ENCODE measurements around the gene CIAO2B.

The CIAO2B gene

GRCh38 chr16:66927918-66928649 is 6.1 kb downstream of the CIAO2B start:
- DNase-seq (ENCODE audit: insufficient read length, low spot score) (no peak), FAIRE-seq (no peak)
- TF ChIP-seq CTCF (IDR thresholded peaks at IDR 0.05; ENCODE audit: insufficient read depth, missing control alignments): no peak

DNA sequence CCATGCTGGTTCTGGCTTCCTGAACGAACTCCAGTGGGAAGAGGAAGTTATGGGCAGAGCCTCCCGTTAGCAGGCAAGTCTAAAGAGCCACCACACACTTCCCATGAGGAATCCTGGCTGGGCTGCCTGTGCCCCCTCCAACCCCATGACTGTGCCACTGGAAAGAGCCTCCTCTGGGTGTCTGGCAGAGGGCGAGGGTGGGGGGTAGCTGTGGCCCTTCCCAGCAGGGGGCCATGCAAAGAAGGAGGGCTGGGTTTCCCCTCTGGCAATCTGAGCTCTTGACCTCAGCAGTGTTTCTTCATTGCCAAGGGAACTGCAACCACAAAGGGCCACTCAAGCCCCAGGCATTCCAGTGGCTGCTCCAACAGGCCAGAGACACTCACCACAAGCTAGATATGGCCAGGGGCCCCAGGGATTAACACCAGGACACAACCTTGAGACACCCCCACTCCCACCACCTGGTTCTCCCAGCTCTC is 7.2 kb downstream of the CIAO2B start:
- TF ChIP-seq CTCF (IDR thresholded peaks at IDR 0.05; ENCODE audit: insufficient read depth, missing control alignments): no peak
- DNase-seq (ENCODE audit: insufficient read length, low spot score): no peak
- FAIRE-seq: no peak

DNA sequence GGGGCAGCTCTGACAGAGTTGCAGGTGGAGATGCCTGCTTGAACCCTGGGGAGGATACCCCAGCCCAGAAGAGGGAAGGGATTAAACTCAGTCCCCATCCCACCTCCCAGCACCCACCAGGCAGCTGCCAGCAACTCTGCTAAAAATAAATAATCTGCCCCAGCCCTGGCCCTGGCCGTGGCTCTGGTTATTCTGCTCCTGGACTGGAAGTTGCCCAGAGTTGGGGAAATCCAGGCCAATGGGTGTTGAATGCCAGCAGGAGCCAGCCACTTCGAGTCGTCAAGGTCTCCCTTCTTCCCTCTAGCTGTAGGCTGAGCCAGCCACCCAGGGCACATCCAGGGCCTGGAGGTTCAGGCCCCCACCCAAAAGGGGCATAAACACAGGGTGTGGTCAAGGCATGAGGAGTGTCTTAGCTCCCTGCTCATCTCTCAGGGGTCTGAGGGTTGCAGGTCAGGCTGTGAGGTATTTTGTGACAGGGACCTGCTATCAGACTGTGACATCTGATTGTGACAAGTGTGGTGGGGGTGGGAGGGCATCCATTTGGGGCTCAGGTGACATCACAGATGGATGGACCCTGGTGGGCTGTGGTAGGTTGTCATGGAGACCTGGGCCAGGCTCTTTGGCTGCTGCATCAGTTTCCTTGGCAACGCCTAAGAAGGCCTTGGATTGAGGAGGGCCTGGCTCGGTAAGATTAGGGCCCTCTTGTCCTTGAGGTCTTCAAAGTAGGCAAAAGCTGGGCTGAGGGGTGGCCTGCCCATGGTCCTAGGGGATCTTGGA is 7.8 kb downstream of the CIAO2B start:
- no peak for DNase-seq (ENCODE audit: insufficient read length, low spot score)
- no peak for TF ChIP-seq CTCF (IDR thresholded peaks at IDR 0.05; ENCODE audit: insufficient read depth, missing control alignments)
- no peak for FAIRE-seq

- no peak for DNase-seq (ENCODE audit: insufficient read length, low spot score)
- no peak for FAIRE-seq
- no peak for TF ChIP-seq CTCF (IDR thresholded peaks at IDR 0.05; ENCODE audit: insufficient read depth, missing control alignments)
Measured at GRCh38 chr16:66925322-66925840, 8.8 kb downstream of the CIAO2B start, which contains the start of gene RRAD. TSS of gene RRAD (minus strand) at chr16:66925535. CDS start at chr16:66925179, 356 bp downstream.

DNA sequence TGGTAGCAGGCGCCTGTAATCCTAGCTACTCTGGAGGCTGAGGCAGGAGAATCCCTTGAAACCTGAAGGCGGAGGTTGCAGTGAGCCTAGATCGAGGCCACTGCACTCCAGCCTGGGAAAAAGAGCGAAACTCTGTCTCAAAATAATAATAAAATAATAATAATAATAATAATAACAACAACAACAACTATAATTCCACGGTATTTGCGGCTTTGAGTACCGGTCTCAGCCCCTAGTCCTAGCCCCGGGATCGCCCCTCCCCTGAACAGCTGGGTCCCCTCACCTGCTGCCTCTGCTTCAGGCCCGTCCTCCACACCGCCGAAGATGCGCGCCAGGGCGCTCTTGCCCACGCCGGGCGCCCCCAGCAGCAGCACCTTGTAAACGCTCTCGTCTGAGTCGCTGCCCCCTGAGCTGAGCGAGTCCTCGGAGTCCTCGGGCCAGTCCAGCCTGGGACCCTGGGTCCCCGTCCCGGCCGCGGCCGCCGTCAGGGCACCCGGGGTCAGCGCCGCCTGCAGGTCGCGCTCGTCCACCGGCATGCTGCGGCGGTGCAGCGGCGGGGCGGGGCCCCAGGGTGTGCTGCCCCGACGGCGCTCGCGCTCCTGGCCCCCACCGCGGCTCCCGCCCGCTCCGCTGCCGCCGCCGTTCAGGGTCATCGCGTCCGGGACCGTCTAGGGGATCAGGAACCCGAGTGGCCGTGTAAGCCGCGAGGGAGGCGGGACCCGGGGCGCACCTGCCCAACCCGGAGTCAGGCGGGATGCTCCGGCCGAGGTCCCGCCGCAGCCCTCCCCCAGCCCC is 9.5 kb downstream of the CIAO2B start:
- FAIRE-seq (no peak), DNase-seq (ENCODE audit: insufficient read length, low spot score) (no peak)

GRCh38 chr16:66923866-66924265 is 10.3 kb downstream of the CIAO2B start:
- DNase-seq (ENCODE audit: insufficient read length, low spot score) (no peak), FAIRE-seq (no peak)
- TF ChIP-seq CTCF (IDR thresholded peaks at IDR 0.05; ENCODE audit: insufficient read depth, missing control alignments): no peak

More for the DNA sequence above, 9.5 kb downstream of the CIAO2B start:
- TF ChIP-seq CTCF (IDR thresholded peaks at IDR 0.05; ENCODE audit: insufficient read depth, missing control alignments): no peak

Measured in D721Med (cell line).